Activated CD8-positive, alpha-beta T cell treated with anti-CD3 and anti-CD28 coated beads for 36 hours (primary cell): ENCODE results near the gene KRT34. TPM values are rescaled to one million over a fixed set of nuclear protein-coding genes. Genes with fewer than 3 reads are reported as not detected.

Source experiments
- ATAC-seq: fragments of 200-7000 bp; cut with Tn5 transposase; one replicate; pipeline ENCODE4 v1.10.0; 2021; ENCODE audit warnings: mild to moderate bottlenecking, moderate library complexity
- CTCF ChIA-PET: fragments of 350-600 bp; sonication (Branson Sonifier 250); formaldehyde crosslinking; loops from one replicate; lab custom pipeline; 2021; ENCODE audit warnings: antibody characterized with exemption; lab: Charles Lee
- POLR2A ChIA-PET: fragments of 350-600 bp; sonication (Branson Sonifier 250); formaldehyde crosslinking; loops from one replicate; lab custom pipeline; 2021; ENCODE audit warnings: antibody characterized with exemption; lab: Charles Lee
- DNase-seq: peaks from one replicate; pipeline ENCODE4 v3.0.0-alpha.2; 2020
- H3K27ac Mint-ChIP-seq: one replicate; pipeline ENCODE4 v1.8.0; 2021; ENCODE audit warnings: mild to moderate bottlenecking, mixed read lengths
- H3K27me3 Mint-ChIP-seq: one replicate; pipeline ENCODE4 v1.8.0; 2021; ENCODE audit warnings: mixed read lengths
- H3K36me3 Mint-ChIP-seq: one replicate; pipeline ENCODE4 v1.8.0; 2021; ENCODE audit warnings: low read depth, mixed read lengths
- H3K4me1 Mint-ChIP-seq: one replicate; pipeline ENCODE4 v1.8.0; 2021; ENCODE audit warnings: low read depth, mixed read lengths
- H3K4me3 Mint-ChIP-seq: one replicate; pipeline ENCODE4 v1.8.0; 2021; ENCODE audit warnings: mild to moderate bottlenecking, moderate library complexity, mixed read lengths
- H3K9me3 Mint-ChIP-seq: one replicate; pipeline ENCODE4 v1.8.0; 2021; ENCODE audit warnings: mixed read lengths
- CTCF ChIP-seq: fragments of 200-600 bp; IDR thresholded peaks from one replicate; pipeline ENCODE4 v1.8.0; 2022; ENCODE audit warnings: antibody characterized with exemption, mild to moderate bottlenecking
- intact Hi-C: fragments of 100-400 bp; cut with micrococcal nuclease; formaldehyde crosslinking; loops from one replicate; pipeline ENCODE4 v1.10.0; 2022
- total RNA-seq, 2 experiments: library from RNA; stranded (reverse); gene quantifications; one replicate each; pipeline ENCODE4 v1.2.3, GENCODE V29; 2021

KRT34 gene
- total RNA-seq, 2 experiments from 2014 or later: not detected

GRCh38 chr17:41417576-41418015 is 35.5 kb upstream of the KRT34 start:
- Mint-ChIP-seq H3K36me3 (no peaks in the 10 kb centered on the region), H3K9me3 (no peaks in the 10 kb centered on the region), H3K27me3 (no peaks in the 10 kb centered on the region), H3K4me3 (no peak overlapping the region), H3K4me1 (peaks cover 4% of the 10 kb centered on the region), H3K27ac (no peak overlapping the region)
- ChIA-PET CTCF (interaction anchor here (0.8 to 2.3 kb wide), 13 partner anchors 9 to 185 kb away, joined by 3 to 19 read pairs (median 3); partner anchors contain the start of gene KRT32), POLR2A (no interaction called here)
- DNase-seq (peak; percentile 13), ATAC-seq (no peak)
- no peak for TF ChIP-seq CTCF
- intact Hi-C loops: no loop called here

GRCh38 chr17:41417127-41417526 is 35.0 kb upstream of the KRT34 start:
- no peak overlapping the region for H3K27ac Mint-ChIP-seq
- ChIA-PET POLR2A (no interaction called here), CTCF (interaction anchor here (0.8 to 2.3 kb wide), 10 partner anchors 9 to 132 kb away, joined by 3 to 19 read pairs (median 3); partner anchors contain the start of gene KRT32)
- no peaks in the 10 kb centered on the region for H3K36me3 Mint-ChIP-seq
- ATAC-seq: no peak
- intact Hi-C loops: no loop called here
- no peaks in the 10 kb centered on the region for H3K9me3 Mint-ChIP-seq
- peaks cover 4% of the 10 kb centered on the region for H3K4me1 Mint-ChIP-seq
- TF ChIP-seq CTCF: no peak
- H3K4me3 Mint-ChIP-seq: no peak overlapping the region
- DNase-seq: no peak
- no peaks in the 10 kb centered on the region for H3K27me3 Mint-ChIP-seq

- Mint-ChIP-seq H3K4me1 (peaks cover 4% of the 10 kb centered on the region), H3K27me3 (no peaks in the 10 kb centered on the region), H3K4me3 (no peak overlapping the region), H3K9me3 (no peaks in the 10 kb centered on the region), H3K36me3 (no peaks in the 10 kb centered on the region), H3K27ac (no peak overlapping the region)
- CTCF ChIA-PET: interaction anchor here (1.0 kb wide), 1 partner anchor 185 kb away, joined by 3 read pairs; no protein-coding TSS in a partner anchor
- ATAC-seq: no peak
- no peak for DNase-seq
- no peak for TF ChIP-seq CTCF
- intact Hi-C loops: no loop called here
- POLR2A ChIA-PET: no interaction called here
Observed at GRCh38 chr17:41416479-41416878, 34.4 kb upstream of the KRT34 start.

- intact Hi-C loops: no loop called here
- TF ChIP-seq CTCF: no peak
Observed at GRCh38 chr17:41415833-41416335, 33.8 kb upstream of the KRT34 start.

GRCh38 chr17:41415411-41415810 is 33.3 kb upstream of the KRT34 start:
- Mint-ChIP-seq H3K4me3 (no peak overlapping the region), H3K27me3 (no peaks in the 10 kb centered on the region), H3K4me1 (peaks cover 4% of the 10 kb centered on the region), H3K36me3 (no peaks in the 10 kb centered on the region), H3K9me3 (no peaks in the 10 kb centered on the region), H3K27ac (no peak overlapping the region)
- DNase-seq (no peak), ATAC-seq (no peak)
- TF ChIP-seq CTCF: no peak
- intact Hi-C loops: no loop called here
- ChIA-PET POLR2A (no interaction called here), CTCF (interaction anchor here (1.0 kb wide), 1 partner anchor 186 kb away, joined by 3 read pairs; no protein-coding TSS in a partner anchor)

More at GRCh38 chr17:41415833-41416335, 33.8 kb upstream of the KRT34 start:
- ATAC-seq (no peak), DNase-seq (no peak)
- Mint-ChIP-seq H3K4me3 (no peak overlapping the region), H3K27me3 (no peaks in the 10 kb centered on the region), H3K4me1 (peaks cover 4% of the 10 kb centered on the region), H3K9me3 (no peaks in the 10 kb centered on the region), H3K36me3 (no peaks in the 10 kb centered on the region), H3K27ac (no peak overlapping the region)
- ChIA-PET POLR2A (no interaction called here), CTCF (interaction anchor here (1.0 kb wide), 1 partner anchor 186 kb away, joined by 3 read pairs; no protein-coding TSS in a partner anchor)
